Esophagus squamous epithelium (tissue), 4 donors: ENCODE results near the gene ZNF593.

Experiments used
- CTCF ChIP-seq, 6 experiments: fragments of 450-650 bp in 4 of 6; fragments of 200-600 bp in 2 of 6; sonication (generic) in 2 of 6; IDR thresholded peaks; one replicate each; pipeline ENCODE4 v1.5.1; 2016 to 2019; ENCODE audit warnings: antibody characterized with exemption in 6 of 6, mild to moderate bottlenecking in 4 of 6, moderate library complexity in 4 of 6
- POLR2A ChIP-seq, 4 donors: fragments of 450-650 bp; IDR thresholded peaks; one replicate each; pipeline ENCODE4 v1.6.1; 2017; ENCODE audit warnings: antibody characterized with exemption in 4 of 4, mild to moderate bottlenecking in 4 of 4, moderate library complexity in 3 of 4

- TF ChIP-seq CTCF (IDR thresholded peaks at IDR 0.05) (no peak), POLR2A (IDR thresholded peaks at IDR 0.05) (no peak)
These were observed 45.0 kb upstream of the ZNF593 start for GRCh38 chr1:26124418-26125331.
